RPMI8226 (cell line): Measurements from ENCODE around the gene TRIO.

Source experiments
- DNase-seq: peaks from one replicate; pipeline ENCODE4 v3.0.0-alpha.2; 2015

Gene TRIO

DNA sequence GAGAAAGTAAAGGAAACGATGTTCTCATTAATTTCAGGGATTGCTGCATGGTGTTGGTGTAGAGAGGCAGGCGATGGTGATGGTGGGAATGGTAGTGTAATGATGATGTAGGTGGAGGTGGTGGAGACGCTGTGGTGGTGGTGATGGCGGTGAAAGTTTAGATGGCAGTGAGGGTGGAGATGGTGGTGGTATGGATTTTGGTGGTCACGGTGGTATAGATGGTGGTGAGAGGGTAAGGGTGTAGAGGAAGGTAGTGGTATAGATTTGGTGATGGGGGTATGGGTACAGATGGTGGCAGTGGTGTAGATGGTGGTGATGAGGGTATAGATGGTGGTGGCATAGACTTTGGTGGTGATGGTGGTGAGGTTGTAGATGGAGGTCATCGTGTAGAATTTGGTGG, 259.3 kb downstream of the TRIO start:
- DNase-seq, result no peak

DNA sequence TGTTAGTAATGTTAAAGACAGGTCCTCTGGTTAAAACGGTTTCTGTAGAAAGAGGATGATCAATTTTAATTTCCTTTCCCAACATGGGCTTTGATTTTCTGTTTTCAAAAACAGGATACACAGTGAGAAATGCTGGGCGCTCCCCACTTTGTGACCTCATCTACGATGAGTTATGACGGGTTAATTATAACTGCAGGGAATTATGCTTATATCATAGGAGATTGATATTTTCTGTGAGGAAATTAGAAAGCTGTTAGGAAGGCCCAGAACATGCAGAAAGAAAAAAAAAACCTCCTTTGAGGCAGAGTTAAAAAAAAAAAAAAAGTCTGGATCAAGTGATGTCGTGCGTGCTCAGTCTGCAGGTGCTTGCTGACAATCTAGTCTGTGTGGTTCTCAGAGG, 261.6 kb downstream of the TRIO start:
- no peak for DNase-seq

DNA sequence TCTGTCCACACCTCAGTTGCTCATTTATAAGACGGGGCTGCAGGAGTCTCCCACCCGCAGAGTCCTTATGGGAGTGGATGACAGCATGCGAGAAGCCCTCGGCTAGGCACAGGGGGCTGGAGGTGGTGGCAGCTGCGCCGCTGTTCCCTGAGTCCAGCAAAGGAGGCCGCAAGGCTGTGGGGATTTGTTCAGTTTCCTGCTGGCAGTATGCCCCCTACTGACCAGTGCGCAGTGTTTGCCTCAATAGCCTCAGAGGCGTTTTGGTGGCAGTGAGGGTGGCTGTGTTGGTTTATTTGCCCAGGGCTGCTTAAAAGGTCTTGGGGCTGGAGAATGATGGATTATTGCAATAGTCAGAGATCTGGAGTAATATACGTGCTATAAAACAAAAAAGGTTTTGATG, 262.1 kb downstream of the TRIO start:
- DNase-seq, result no peak

DNA sequence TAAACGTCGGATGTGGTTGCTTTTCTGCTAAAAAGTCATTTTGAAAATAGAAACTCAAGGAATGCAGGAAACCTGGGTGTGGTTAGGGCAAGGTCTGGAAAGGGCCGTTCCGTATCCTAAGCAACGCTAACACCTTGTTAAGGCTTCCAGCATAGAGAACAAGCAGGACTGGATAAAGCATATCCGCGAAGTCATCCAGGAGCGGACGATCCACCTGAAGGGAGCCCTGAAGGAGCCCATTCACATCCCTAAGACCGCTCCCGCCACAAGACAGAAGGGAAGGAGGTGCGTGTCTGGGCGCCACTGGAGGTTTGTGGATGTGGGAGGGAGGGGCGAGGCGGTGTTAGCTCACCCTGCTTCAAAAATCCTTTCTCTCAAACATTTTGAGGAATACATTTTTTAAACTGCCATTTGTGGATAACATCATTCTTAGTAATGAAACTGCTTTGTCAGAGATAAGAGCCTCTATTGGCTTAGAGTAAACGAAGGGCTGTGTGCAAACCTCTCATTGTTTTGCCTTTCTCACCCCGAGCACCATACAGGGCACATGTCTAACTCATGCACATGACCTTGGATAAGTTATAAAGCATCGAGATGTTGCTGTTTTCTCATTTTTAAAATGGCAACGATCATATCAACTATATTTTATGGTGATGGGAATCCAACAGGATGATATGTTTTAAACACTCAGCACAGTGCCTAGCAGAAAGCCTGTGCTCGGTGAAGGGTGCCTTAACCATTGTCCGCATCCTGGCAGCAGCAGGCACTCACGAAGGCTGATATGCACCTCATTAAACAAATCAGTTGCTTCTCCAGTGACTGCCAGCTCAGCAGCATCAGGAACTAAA, 262.8 kb downstream of the TRIO start:
- no peak for DNase-seq

DNA sequence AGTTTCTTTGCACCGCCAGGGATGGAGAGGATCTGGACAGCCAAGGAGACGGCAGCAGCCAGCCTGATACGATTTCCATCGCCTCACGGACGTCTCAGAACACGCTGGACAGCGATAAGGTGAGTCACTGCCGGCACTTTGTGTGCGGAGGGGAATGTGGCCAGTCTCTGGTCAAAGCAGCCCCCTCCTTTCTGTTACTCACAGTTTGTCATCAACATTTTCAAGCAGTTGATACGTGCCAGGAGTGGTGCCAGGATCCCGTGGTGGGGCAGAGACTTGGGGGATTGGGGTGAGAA, 263.4 kb downstream of the TRIO start:
- DNase-seq, result no peak

DNA sequence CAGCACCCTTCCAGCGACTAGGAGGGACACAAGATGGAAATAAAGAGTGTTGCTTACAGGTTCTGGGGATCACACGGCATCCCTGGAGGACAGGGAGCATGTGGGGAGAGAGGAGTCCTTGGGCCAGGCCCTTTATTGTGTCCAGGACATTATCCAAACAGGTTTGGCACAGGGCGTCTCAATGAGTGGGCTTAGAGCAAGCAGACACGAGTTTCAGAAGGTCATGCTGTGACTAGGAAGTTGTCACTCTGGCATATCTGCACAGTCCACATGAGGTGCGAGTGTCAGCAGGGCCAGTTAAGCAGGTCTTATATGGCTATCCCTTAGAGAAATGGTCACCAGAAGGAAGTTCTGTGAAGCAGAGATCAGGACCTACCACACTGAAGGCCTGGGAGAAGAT, 263.9 kb downstream of the TRIO start:
- DNase-seq, result no peak

DNA sequence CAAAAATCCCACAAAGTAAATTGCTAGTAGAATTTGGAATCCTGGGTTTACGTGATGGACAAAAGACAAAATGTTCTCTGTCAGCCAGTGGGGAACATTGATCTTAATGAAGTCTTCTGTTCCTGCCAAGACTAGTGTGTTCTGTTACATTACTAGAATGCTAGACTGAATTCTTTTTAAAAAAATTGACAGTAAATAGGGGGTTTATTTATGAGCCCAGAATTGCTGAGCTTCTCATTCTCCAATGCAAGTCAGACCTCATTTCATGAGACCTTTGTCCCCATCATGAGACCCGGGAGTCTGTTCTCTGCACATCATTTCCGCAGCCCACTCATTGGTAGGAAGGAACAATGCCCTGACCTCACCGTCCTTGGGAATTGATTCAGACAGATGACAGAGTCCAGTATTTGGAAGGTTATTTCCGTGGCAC, 264.6 kb downstream of the TRIO start:
- DNase-seq, result no peak

DNA sequence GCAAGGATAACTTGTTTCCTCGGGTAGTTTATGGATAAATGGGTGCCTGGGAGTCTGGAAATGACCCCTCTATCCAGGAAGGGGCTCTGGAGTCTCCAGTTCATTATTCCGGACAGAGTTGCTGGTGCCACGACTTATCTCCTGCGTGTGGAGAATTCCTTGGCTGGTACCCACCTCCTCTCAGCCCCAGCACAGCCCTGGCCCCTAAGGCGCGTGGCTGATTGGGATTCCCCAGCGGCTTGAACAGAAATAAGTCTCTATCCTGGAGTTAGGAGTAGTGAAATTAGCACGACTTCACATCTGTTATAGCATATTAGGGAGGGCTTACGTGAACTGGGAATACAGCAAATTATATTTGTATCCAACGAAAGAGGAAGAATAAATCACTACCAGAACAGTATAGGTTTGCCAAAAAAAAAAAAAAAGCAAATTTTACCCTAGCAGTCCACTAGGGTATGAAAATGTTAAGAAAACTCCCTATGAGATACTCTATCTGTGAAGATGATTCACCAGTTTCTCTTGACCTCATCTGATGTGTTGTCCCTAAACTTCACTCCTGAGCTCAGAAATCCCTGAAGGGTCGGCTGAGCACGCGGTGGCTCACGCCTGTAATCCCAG, 265.9 kb downstream of the TRIO start:
- no peak for DNase-seq

DNA sequence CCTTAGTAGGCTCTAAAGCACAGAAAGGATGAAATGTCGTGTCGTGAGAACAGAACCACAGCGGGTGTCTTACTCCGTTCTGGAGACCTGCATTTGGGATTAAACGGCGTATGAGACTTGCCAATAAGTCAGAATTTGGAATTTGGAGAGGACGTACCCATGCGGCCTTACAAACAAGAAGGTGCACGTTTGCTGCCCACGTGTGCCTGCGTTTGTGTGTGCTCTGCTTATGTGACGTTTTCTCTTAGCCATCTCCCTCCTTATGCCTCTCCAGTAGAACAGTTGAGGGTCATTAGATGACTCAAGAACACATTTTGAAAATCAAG, 266.9 kb downstream of the TRIO start:
- DNase-seq, result no peak

DNA sequence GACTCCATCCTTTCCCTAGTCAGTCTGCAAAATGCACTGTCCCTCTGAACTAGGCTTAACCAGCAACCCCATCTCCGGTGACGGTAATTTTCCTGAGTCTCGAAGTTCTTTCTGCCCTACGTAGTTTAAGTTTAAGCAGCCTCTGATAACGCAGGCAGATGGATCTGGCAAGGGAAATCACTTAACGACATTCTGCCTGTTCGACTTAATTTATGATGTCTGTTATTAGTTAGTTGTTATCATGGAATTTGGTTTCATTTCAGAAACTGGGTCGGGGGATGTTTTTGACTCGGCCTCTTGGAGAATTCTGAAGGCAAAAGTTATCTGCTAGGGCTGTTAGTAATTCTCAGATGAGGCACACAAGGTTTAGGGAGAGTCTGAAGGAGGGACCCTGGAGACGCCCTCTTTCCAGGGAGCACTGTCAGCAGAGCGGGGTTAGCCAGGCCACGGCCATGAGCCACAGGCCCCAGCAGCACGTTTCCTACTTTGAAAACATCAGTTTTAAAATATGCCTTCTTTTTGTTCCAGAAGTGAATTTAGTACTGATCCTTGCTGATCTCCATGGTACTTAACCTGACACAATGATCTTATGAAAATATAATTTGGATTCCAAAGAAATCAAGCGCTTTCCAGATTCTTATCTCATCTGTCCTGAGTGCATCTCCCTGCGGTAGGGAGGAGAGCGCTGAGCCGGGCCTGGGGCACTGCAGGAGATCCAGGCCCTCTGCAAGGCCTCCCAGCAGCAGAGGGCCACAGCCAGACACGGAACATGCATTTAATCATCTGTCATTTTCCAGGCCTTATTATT, 267.5 kb downstream of the TRIO start:
- DNase-seq, result no peak

DNA sequence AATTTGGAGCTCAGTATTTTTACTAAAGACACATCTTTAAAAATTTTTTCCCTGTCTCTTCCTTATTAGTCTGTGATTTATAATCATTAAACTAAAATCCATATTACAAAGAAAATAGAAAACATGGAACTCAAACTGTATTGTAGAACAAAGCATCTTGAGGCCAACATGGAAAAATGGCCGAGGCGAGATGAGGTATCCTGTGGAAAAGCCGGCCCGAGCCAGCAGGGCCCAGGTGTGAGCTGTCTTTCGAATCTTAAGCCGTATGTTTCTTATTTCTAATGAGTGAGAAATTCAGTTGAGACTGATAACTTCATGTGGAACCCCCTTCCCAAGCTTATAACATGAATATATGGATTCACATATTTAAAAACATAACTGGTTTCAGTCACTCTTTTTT, 268.1 kb downstream of the TRIO start:
- DNase-seq, result no peak

DNA sequence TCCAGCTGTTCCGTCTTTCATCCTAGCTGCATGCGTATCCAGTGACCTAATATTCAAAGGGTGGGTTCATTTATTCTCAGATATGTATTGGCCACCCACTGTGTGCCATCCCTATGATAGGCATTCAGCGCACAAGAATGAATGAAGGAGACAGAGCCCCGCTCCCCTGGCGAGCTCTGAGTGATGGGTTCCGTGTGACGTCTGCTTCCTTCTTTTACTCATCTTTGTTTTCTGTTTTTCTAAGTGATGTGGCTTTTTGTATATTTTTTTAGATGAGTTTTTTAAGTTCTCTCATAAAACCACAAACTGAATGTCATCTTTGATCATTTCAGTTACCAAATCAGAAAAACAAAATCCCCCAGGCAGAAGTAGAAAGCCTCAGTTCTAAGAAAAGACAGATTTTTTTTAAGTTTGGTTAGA, 270.2 kb downstream of the TRIO start:
- no peak for DNase-seq

DNA sequence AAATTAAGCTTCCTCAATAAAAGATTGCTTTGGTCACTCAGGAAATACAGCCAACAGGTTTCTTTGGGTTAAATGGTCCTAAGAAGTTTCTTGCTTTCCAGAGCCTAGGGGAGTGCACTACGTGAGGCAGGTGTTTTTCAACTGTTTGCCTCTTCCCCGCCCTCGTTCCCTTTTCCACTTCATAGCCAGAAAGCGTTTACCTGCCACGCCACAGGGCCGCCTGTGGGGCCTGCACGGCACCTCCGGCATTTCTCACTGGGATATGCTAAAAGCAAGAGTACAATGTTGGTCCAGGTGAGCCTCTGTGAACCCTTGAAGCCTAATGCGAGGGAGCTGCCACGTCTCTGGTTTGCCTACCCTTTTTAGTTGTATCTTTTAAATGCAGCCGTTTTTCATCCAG, 270.9 kb downstream of the TRIO start:
- DNase-seq, result no peak

DNA sequence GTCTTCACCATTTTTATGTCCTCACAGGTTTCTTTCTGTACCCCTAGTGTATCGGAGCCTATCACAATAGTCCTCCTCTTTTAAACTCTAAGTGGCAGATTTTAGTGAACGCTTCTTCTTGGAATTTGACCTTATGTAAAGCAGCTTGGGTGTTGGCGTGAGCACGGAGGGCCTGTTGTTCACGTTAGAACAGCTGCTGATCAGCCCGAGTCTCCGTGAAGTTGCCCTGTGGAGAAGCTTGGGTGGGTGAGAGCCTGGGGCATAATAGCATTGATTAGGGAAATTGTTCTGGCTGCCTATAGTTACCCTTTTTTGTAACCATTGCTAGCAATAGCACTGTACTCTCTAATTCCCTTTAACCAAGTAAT, 271.5 kb downstream of the TRIO start:
- no peak for DNase-seq

DNA sequence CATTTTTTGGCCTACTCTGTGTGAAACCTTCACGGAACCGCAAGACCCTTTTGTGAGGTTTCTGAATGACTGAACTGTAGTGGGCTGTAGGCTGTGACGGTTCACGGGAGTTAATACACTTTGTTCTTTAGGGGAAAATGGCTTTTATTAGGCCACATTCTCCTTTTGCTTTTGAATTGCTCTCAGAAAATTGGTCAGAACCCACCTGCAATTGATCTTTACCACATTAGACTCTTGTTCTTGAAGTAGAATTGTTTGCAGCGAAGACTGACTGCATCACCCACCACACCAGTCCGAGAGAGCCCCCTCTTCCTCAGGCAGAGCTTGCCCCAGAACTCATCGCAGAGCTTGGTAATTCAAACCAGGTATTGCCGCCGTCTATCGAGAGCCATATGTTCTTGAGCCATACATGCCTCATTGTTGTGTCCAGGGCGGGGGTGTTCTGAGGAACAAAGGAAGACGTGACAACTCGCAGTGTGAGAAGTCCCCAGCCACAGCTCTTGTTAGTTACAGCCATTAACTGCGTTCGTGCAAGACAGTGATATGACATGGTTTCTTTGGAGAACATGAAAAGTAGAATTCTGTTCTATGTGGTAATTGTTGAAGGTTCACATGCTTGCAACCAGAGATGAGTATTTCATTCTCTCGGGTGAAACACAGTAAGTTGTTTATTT, 272.0 kb downstream of the TRIO start:
- DNase-seq, result no peak

DNA sequence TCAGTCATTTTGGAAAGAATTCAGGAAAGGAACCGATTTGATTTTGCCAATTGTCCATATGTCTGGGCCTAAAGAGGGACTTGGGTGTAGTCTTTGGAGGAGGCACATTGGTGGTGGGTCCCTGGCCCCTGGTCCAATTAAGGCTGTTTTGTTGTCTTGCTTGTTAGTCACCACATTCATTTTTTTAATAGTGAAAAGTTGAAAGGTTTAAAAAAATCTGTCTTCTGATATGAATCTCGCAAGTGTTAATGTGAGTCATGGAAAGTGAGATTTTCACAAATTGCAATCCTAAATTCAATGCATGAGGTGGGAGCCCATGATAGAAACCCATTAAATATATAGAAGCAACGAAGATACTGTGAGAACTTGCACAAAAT, 272.5 kb downstream of the TRIO start:
- no peak for DNase-seq

DNA sequence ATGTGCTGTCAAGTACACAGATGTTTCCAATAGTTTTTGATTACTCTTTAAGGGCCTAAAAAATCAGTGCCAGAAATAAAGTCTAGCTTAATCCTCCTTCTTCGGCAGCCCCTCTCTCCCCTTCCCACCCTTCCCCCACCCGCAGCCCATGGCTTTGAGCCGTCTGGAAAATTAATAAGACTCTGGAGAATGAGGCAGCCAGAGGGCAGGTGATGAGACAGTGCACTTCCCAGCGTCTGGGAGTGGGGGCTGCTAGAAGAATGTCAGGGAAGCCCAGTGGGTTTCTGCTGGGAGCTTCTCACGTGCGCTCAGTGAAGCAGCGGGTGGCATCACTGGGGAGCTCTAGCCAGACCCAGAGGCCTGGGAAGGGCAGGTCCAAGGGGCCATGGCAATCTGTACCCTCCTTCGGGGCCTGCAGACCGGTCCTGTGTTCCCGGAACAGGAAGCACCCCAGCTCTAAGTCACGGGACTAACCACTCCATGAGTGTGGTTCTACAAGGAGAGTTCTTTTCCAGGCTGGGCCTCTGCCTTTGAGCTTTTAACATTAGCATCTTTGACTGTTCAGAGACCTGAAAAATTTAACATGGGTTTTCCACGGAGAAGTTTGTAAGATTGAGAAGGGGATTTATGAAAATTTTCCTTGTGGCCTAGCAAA, 273.6 kb downstream of the TRIO start:
- no peak for DNase-seq

DNA sequence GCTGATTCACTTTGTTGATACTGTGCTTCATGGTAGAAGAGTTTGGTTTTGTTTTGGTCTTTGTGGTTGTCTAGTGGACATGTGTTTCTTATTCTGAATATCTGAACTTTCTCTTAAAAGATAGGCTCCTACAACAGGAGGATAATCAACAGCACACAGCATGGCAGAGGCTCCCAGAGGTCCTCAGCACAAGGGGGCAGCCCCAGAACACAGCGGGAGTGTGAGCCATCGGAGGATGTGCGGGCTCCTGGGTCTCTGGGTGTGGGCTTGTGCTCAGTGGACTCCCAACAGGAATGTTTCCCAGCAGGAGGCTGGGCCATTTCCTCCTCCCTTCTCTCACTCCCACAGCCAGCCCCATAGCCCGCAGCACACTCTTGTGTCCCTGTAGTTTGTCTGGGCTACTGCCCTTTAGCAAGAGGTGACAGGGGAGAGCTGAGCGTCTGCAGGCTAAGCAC, 274.2 kb downstream of the TRIO start:
- DNase-seq, result no peak

DNA sequence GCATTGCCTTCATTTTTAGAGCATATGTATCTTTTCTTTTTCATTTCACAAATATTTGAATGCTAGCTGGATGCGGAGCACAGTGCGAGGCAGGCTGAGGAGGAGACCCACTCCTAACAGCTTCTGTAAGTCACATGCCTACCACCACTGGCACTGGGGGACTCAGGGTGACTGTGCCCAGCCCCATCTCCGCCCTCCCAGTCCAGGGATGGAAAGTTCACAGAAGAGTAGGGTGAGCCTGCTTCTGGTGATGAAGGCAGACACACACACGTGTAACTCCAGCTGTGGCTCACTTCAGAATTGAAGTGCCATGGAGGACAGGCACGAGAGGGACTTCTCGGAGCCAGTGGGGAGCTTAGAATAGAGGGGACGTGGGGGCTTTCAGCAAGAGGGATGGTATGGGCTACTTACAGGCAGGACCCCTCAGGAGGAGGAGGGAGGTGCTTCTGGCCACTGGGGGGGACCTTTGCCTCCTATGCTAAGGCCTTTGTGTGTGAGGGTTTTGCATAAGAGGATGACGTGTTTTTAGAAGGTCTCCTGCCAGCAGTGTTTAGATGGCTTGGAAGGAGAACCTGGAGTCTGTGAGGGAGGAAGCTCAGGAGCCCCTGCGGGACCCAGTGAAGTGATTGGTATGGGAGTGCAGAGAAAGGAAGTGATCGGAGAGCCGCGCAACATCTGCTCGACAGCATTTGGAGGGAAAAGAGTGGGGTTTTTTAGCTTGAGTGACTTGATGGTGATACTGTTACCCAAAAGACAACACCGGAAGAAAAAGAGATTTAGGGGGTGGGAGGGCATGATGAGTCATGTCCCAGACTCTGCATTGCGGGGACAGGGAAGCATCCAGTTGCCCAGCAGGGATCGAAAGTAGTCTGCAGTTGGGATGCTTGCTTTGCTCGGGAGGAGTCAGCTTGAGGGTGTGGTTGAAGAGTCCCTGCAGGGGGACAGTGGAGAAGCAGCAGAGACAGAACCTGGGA, 274.9 kb downstream of the TRIO start:
- no peak for DNase-seq

DNA sequence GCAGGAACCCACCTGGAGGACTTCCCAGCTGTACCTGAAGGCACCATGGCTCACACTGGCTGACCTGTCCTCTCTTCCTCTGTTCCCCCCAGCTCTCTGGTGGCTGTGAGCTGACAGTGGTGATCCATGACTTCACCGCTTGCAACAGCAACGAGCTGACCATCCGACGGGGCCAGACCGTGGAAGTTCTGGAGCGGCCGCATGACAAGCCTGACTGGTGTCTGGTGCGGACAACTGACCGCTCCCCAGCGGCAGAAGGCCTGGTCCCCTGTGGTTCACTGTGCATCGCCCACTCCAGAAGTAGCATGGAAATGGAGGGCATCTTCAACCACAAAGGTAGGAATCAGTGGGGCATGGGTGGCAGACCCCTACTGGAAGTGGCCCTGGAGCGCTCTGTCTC, 276.5 kb downstream of the TRIO start:
- DNase-seq, result no peak

DNA sequence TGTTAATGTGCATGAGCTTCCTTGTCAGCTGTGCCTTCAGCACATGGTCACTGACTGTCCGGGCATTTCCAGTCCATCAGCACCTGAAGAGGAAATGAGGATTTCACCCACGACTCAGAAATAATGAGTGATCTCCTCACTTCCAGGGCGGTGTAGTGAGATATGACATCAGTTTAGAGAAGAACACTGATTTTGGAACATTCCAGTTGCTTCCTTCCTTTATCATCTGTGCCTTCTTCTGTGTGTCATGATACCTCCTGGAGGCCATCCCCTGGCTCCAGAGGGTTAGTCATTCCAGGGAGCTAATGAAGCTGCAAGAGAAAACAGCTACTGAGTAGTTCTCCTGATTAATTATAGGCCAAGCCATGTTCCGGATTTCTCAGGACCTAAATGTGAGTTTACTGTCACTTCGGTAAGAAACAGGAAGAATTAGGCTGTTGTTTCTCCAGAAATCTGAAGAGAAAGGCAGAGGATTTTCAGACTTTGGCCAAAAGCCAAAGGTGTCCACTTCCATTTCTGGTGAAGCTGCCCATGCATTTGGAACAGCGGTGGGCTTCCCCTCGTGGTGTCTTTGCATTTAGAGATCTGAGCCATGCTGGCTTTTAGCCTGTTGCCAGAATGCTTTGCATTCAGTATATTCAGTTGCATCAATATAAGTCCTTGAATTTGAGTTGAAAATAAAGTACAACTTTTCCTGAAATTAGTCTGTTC, 277.1 kb downstream of the TRIO start:
- DNase-seq, result no peak
